Calu3 (cell line): ENCODE data around the gene PINLYP. TPM values are rescaled to one million over a fixed set of nuclear protein-coding genes. Genes with fewer than 3 reads are reported as not detected.

Experiments
- BruUV-seq: library from RNA; stranded (reverse); fragments of 400-500 nt; replicated peaks from 2 replicates; lab custom pipeline; 2021; lab: Mats Ljungman, UMichigan
- CTCF ChIA-PET: fragments of 300-600 bp; sonication (Branson Sonifier 250); formaldehyde crosslinking; loops from one replicate; lab custom pipeline; 2022; ENCODE audit warnings: antibody characterized with exemption; lab: Charles Lee
- DNase-seq: peaks from one replicate; pipeline ENCODE4 v3.0.0; 2022
- H3K27ac Mint-ChIP-seq: one replicate; pipeline ENCODE4 v1.8.0; 2022; ENCODE audit warnings: mixed read lengths; ENCODE audit not compliant: unreplicated experiment
- H3K27me3 Mint-ChIP-seq: one replicate; pipeline ENCODE4 v1.8.0; 2022; ENCODE audit warnings: mixed read lengths; ENCODE audit not compliant: unreplicated experiment
- H3K36me3 Mint-ChIP-seq: one replicate; pipeline ENCODE4 v1.8.0; 2022; ENCODE audit warnings: mild to moderate bottlenecking, moderate library complexity, mixed read lengths; ENCODE audit not compliant: insufficient read depth, unreplicated experiment
- H3K4me1 Mint-ChIP-seq: one replicate; pipeline ENCODE4 v1.8.0; 2022; ENCODE audit warnings: mild to moderate bottlenecking, low read depth, mixed read lengths; ENCODE audit not compliant: unreplicated experiment
- H3K4me3 Mint-ChIP-seq: one replicate; pipeline ENCODE4 v1.8.0; 2022; ENCODE audit warnings: mild to moderate bottlenecking, low read depth, moderate library complexity, mixed read lengths; ENCODE audit not compliant: unreplicated experiment
- H3K9me3 Mint-ChIP-seq: one replicate; pipeline ENCODE4 v1.8.0; 2022; ENCODE audit warnings: low read depth, mixed read lengths; ENCODE audit not compliant: unreplicated experiment
- intact Hi-C: fragments of 100-400 bp; cut with micrococcal nuclease; formaldehyde crosslinking; loops from one replicate; pipeline ENCODE4 v1.10.0; 2022; ENCODE audit not compliant: unreplicated experiment
- total RNA-seq: library from RNA; stranded (reverse); gene quantifications from 2 replicates; pipeline ENCODE4 v1.2.3, GENCODE V29; 2022
- TF ChIP-seq, protein P1 (sequence below): fragments of 200-600 bp; IDR thresholded peaks from one replicate; pipeline ENCODE4 v1.8.0; 2022; ENCODE audit warnings: antibody characterized with exemption; ENCODE audit not compliant: unreplicated experiment

PINLYP gene
- total RNA-seq, 1 experiment from 2014 or later: 0.17 TPM

DNA sequence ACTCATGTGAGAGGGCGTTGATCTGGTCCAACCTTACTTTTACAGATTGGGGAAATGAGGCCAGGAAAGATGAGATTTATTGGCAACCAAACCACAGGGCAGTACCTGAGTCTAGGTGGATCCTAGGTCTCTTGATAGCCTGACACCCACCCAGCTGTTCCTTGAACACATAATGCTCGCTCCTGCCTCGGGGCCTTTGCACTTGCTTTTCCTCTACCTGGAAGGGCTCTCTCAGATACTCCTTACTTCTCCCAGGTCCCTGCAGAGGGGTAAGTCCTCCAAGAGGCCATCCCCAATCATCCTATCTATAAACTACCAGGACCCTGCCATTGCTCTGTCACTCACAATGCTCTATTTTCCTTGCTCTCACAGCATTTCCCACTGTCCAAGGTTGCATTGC lies 35.2 kb upstream of the PINLYP start:
- intact Hi-C loops: no loop called here
- Mint-ChIP-seq H3K4me3 (no peak overlapping the region), H3K4me1 (no peaks in the 10 kb centered on the region), H3K27me3 (no peaks in the 10 kb centered on the region), H3K27ac (no peak overlapping the region), H3K36me3 (peaks cover 34% of the 10 kb centered on the region), H3K9me3 (peaks cover 4% of the 10 kb centered on the region)
- BruUV-seq: no TSS peak
- TF ChIP-seq, protein P1, sequence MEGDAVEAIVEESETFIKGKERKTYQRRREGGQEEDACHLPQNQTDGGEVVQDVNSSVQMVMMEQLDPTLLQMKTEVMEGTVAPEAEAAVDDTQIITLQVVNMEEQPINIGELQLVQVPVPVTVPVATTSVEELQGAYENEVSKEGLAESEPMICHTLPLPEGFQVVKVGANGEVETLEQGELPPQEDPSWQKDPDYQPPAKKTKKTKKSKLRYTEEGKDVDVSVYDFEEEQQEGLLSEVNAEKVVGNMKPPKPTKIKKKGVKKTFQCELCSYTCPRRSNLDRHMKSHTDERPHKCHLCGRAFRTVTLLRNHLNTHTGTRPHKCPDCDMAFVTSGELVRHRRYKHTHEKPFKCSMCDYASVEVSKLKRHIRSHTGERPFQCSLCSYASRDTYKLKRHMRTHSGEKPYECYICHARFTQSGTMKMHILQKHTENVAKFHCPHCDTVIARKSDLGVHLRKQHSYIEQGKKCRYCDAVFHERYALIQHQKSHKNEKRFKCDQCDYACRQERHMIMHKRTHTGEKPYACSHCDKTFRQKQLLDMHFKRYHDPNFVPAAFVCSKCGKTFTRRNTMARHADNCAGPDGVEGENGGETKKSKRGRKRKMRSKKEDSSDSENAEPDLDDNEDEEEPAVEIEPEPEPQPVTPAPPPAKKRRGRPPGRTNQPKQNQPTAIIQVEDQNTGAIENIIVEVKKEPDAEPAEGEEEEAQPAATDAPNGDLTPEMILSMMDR: no peak
- no peak for DNase-seq
- CTCF ChIA-PET: no interaction called here

DNA sequence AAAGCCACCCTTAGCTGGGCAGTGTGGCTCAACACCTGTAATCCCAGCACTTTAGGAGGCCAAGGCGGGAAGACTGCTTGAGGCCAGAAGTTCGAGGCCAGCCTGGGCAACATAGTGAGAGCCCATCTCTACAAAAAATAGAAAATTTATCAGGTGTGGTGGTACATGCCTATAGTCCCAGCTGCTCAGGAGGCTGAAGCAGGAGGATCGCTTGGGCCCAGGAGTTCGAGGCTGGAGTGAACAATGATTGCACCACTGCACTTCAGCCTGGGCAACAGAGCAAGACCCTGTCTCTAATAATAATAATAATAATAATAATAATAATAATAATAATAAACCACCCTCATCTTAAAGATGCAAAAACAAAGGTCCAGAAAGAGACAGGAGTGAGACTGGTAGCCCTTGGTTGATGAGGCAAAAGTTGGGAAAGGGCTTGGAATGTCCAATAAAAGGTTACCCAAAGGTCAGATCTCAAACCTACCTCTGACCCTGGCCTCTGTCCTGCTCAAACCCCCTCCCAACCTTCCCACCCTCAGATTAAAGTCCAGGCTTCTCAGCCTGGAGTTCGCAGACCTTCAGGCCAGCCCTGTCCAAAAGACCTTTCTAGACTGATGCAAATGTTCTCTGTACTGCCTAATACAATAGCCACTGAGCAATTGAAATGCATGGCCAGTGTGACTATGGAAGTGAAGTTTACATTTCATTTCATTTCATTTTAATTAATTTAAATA lies 33.5 kb upstream of the PINLYP start:
- TF ChIP-seq, protein P1: no peak
- DNase-seq: no peak
- Mint-ChIP-seq H3K9me3 (peaks cover 4% of the 10 kb centered on the region), H3K27me3 (no peaks in the 10 kb centered on the region), H3K27ac (no peak overlapping the region), H3K4me3 (no peak overlapping the region), H3K4me1 (no peaks in the 10 kb centered on the region), H3K36me3 (peaks cover 38% of the 10 kb centered on the region)
- intact Hi-C loops: no loop called here
- BruUV-seq: no TSS peak
- CTCF ChIA-PET: no interaction called here

DNA sequence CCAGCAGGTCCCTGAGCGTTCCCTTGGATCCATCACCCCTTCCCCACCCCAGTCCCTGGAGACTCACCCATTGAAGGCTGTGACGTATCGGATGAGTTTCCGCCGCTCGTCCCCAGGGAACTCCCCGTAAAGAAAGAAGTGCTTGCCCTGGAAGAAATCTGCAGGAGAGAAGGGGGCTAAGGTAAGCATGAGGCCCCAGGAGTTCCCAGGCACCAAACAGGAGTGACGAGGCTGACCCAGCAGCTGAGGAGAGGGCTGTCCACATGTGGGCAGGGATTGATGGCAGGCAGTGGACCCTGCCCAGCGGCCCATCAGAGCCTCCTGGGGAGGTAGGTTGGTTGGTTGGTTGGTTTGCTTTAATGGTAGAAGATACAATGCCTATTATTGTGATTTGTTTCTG lies 31.5 kb upstream of the PINLYP start:
- BruUV-seq: no TSS peak
- Mint-ChIP-seq H3K4me3 (no peak overlapping the region), H3K4me1 (no peaks in the 10 kb centered on the region), H3K27ac (no peak overlapping the region), H3K36me3 (peaks cover 40% of the 10 kb centered on the region), H3K27me3 (no peaks in the 10 kb centered on the region), H3K9me3 (peaks cover 2% of the 10 kb centered on the region)
- TF ChIP-seq, protein P1: no peak
- CTCF ChIA-PET: no interaction called here
- intact Hi-C loops: no loop called here
- no peak for DNase-seq

DNA sequence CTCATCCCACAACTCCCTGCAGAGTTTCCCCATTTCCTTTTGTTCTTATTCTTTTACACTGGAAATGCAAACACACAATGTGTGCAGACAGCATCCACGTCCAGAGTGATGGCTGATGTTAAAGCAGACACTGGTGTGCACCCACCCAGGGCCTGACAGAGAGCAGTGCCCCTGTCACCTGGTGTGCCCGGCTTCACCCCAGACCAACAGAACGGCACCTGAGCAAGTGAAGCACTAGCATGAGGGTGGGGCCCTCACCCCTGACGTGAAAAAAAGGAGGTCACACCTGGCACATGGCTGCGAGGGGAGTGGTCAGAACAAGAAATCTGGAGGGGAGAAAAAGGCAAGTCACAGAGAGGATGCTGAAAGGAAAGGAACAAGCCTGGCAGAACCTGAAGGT lies 30.3 kb upstream of the PINLYP start:
- no TSS peak for BruUV-seq
- H3K27me3 Mint-ChIP-seq: no peaks in the 10 kb centered on the region
- no peaks in the 10 kb centered on the region for H3K4me1 Mint-ChIP-seq
- H3K4me3 Mint-ChIP-seq: no peak overlapping the region
- DNase-seq: no peak
- TF ChIP-seq, protein P1: no peak
- intact Hi-C loops: no loop called here
- CTCF ChIA-PET: no interaction called here
- H3K9me3 Mint-ChIP-seq: no peaks in the 10 kb centered on the region
- no peak overlapping the region for H3K27ac Mint-ChIP-seq
- H3K36me3 Mint-ChIP-seq: peaks cover 36% of the 10 kb centered on the region
